Left hindlimb (tissue), 1 donor: Measurements from ENCODE around the gene OR2B2.
A peak's percentile ranks its signal among the peaks of the same experiment; 100 is the strongest.

Source experiments
- DNase-seq: peaks from one replicate; pipeline ENCODE4 v3.0.0-alpha.2; 2018

OR2B2 gene

GRCh38 chr6:27866357-27867050 is 45.7 kb downstream of the OR2B2 start:
- peak; percentile 54 for DNase-seq

DNA sequence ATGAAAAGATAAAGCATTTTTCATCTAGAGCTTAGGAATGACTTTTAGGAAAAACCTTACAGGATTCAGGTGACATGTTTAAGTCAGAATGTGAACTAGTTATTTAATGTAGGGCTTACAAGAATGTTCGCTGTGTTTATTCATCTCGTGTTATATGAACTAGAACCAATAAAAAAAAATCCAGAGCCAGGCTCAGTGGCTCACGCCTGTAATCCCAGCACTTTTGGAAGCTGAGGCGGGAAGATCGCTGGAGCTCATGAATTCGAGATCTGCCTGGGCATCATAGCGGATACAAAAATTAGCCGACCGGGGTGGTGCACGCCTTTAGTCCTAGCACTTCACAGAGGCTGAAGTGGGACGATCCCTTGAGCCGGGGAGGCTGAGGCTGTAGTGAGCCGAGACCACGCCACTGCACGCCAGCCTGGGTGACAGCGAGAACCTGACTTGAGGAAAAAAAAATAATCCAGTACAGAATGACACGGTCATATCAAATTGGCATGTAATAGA is 46.3 kb downstream of the OR2B2 start:
- DNase-seq = peak; percentile 43

DNA sequence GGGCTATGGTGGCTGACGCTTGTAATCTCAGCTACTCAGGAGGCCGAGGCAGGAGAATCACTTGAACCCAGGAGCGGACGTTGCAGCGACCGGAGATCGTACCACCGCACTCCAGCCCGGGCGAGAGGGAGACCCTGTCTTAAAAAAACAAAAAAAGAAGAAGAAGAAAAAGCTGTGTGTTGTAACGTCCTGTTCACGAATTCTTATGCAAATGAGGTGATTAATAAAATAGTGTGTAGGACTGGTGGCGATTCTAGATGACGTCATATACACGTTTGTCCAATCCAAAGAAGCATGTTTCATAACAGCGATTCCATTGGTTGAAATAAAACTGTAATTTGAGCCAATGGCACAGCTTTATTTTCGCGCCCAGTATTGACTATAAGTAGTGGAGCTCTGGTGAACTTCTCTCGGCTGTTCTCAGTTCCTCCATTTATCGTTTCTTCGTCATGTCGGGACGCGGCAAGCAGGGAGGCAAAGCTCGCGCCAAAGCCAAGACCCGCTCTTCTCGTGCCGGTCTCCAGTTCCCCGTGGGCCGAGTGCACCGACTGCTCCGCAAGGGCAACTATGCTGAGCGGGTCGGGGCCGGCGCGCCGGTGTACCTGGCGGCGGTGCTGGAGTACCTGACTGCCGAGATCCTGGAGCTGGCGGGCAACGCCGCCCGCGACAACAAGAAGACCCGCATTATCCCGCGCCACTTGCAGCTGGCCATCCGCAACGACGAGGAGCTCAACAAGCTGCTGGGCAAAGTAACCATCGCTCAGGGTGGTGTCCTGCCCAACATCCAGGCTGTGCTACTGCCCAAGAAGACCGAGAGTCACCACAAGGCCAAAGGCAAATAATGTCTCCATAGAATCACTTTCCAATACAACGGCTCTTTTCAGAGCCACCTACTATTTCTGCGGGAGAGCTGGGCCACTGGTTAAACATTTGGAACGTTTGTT is 47.0 kb downstream of the OR2B2 start:
- DNase-seq = peak; percentile 79

- peak; percentile 51 for DNase-seq
These were observed 48.0 kb downstream of the OR2B2 start for GRCh38 chr6:27863962-27864905.

DNA sequence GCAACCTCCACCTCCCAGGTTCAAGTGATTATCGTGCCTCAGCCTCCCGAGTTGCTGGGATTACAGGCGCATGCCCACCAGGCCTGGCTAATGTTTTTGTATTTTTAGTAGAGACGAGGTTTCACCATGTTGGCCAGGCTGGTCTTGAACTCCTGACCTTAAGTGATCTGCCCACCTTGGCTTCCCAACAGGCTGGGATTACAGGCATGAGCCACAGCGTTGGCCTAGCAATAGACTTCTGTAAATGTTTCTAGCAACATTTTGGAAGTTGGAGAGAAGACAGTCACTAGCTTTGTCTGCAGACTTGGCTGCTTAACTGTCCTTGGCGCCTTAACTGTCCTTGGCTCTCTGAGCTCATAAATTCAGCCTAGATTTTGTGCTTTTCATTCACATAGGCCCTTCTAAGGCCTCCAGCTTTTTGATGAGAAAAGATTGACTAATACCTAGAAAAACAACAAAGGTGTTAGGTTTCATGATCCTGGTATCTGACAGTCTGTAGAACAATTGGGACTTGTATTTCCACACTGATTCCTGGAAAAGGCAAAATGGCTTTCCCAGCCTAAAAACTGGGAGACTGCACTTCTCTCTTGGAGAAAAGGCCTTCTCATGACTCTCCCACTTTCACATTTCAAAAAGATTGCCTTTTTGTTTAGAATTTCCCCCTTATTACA is 49.7 kb downstream of the OR2B2 start:
- no peak for DNase-seq

GRCh38 chr6:27861861-27862260 is 50.3 kb downstream of the OR2B2 start:
- DNase-seq = no peak

- no peak for DNase-seq
These were observed 50.8 kb downstream of the OR2B2 start for GRCh38 chr6:27861276-27861840.
